Right atrium auricular region (tissue), 2 donors: ENCODE results near the gene SSR1. TPM values are rescaled to one million over a fixed set of nuclear protein-coding genes. Genes with fewer than 3 reads are reported as not detected.

Experiments used
- DNase-seq: peaks from one replicate; pipeline ENCODE4 v3.0.0-alpha.2; 2019; ENCODE audit warnings: low spot score
- H3K27ac ChIP-seq, 2 donors: fragments of 200-600 bp; sonication (generic); 1 replicate in 1 of 2; 2 replicates in 1 of 2; pipeline ENCODE4 v1.5.1; 2016 to 2019
- H3K27me3 ChIP-seq, 2 donors: fragments of 200-600 bp; sonication (generic); one replicate each; pipeline versions ENCODE4 v1.5.1 to v1.6.0; 2017 to 2019
- H3K36me3 ChIP-seq: fragments of 200-600 bp; sonication (generic); one replicate; pipeline ENCODE4 v1.5.1; 2016
- H3K4me1 ChIP-seq, 2 donors: fragments of 200-600 bp; sonication (generic); one replicate each; pipeline versions ENCODE4 v1.5.1 to v1.6.0; 2017 to 2019
- H3K4me3 ChIP-seq, 2 donors: fragments of 200-600 bp; sonication (generic); 1 replicate in 1 of 2; 2 replicates in 1 of 2; pipeline ENCODE4 v1.5.1; 2017 to 2019; ENCODE audit warnings: mild to moderate bottlenecking in 1 of 2, moderate library complexity in 1 of 2
- H3K9me3 ChIP-seq, 2 donors: fragments of 200-600 bp; sonication (generic); one replicate each; pipeline ENCODE4 v1.5.1; 2019
- total RNA-seq, 2 donors: library from RNA; depleted of rRNA; stranded (reverse); fragments of >200 nt; gene quantifications; one replicate each; pipeline ENCODE4 v1.1.0, GENCODE V29; 2016
- TF ChIP-seq, protein P1 (sequence below), 2 donors: fragments of 200-600 bp; sonication (generic); IDR thresholded peaks; one replicate each; pipeline ENCODE4 v1.5.1; 2019; ENCODE audit warnings: antibody characterized with exemption in 2 of 2

The SSR1 gene
- total RNA-seq, 2 donors from 2014 or later = 30.2 to 41.7 TPM

DNA sequence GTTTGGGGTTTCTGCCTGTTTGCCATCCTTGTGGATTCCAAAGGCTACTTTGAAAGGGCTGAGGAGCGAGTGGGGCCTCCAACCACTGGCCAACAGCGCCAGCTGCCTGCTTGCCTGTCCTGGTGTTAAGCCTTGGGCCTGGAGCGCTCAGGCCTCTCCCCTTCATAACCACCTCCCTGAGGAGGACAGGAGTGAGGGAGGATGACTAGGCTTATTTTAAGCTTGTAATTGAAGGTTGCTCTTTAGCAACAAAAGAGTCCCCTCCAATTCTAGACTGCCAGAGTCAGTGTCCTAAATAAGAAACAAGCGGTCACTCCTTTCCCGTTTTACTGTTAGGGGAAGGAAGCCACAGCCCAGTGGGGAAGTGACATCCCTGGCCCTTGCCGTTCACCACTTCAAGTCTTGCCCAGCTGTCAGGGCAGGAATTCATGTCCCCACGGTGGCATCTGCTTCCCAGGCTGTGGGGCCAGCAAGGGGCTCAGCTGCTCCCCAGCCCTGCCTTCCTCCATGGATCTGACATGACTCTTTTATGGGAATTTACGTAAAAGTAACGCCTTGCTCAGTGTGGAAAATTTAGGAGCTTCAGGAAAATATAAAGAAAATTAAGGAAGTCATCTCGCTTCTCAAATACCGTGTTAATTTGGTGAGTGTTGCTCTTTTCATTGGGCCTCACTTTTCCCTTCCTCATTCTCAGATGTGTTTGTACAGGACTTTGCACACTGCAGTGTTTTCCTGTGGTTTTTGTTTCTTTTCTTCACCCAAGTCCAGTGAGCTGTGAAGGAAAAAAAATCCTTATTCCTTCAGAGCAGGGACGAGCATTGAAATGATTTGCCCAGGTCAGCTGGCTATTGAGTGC lies 57.8 kb downstream of the SSR1 start:
- H3K36me3 ChIP-seq = peaks cover 18% of the 10 kb centered on the region
- no peak overlapping the region for H3K4me3 ChIP-seq
- peak overlapping the region; percentile 26 to 62 for H3K27ac ChIP-seq
- TF ChIP-seq, protein P1, sequence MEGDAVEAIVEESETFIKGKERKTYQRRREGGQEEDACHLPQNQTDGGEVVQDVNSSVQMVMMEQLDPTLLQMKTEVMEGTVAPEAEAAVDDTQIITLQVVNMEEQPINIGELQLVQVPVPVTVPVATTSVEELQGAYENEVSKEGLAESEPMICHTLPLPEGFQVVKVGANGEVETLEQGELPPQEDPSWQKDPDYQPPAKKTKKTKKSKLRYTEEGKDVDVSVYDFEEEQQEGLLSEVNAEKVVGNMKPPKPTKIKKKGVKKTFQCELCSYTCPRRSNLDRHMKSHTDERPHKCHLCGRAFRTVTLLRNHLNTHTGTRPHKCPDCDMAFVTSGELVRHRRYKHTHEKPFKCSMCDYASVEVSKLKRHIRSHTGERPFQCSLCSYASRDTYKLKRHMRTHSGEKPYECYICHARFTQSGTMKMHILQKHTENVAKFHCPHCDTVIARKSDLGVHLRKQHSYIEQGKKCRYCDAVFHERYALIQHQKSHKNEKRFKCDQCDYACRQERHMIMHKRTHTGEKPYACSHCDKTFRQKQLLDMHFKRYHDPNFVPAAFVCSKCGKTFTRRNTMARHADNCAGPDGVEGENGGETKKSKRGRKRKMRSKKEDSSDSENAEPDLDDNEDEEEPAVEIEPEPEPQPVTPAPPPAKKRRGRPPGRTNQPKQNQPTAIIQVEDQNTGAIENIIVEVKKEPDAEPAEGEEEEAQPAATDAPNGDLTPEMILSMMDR (IDR thresholded peaks at IDR 0.05) = no peak
- peaks cover 0 to 11% of the 10 kb centered on the region in 2 donors for H3K9me3 ChIP-seq
- H3K27me3 ChIP-seq = no peaks in the 10 kb centered on the region
- H3K4me1 ChIP-seq = peaks cover 0 to 9% of the 10 kb centered on the region in 2 donors
- DNase-seq = no peak

DNA sequence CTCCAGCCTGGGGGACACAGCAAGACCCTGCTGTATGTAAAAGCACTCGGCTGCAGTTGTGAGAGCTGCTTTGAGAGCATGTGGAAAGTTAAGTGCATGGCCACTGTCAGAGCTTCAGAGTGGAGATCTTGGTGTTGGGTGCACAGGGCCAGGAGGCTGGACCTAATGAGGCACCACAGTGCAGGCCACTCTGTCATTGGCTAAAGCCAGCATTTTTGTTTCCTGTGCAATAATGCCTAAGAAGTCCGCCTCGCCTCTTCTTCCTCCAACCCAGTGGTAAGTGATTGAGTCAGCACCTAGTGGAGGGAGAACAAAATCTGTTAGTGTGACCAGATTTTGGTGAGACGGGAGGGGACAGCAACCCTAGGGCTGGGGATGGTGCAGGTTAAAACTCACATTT lies 60.6 kb downstream of the SSR1 start:
- Histone ChIP-seq H3K4me3 (no peak overlapping the region), H3K36me3 (peaks cover 46% of the 10 kb centered on the region), H3K27me3 (no peaks in the 10 kb centered on the region), H3K9me3 (peaks cover 0 to 11% of the 10 kb centered on the region in 2 donors), H3K4me1 (peaks cover 0 to 9% of the 10 kb centered on the region in 2 donors), H3K27ac (no peak overlapping the region)
- DNase-seq = no peak
- TF ChIP-seq, protein P1 (IDR thresholded peaks at IDR 0.05) = no peak

DNA sequence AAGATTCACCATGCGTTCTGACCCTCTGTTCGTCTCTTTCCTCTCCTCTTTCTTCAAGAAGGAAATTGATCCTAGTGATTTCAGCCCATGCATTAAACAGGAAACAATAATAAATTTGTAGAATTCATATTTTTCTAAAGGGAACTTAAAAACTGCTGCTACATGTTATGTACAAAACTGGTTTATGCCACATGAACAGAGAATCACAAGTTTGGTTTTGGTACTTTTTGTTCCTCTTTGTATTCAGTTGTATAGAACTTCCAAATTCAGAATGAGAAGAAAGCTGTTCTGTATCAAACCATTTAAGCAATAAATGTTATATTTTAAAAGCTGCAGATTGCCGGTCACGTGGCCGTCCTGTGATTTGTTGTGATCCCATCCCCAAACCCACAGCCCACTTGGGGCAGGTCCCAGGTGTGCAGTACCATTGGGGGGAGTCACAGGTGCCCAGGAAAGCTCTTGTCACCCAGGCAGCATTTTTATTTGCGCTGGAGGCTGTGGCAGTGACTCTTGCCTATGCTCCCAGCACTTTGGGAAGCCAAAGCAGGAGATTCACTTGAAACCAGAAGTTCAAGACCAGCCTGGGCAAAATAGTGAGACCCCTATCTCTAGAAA lies 61.2 kb downstream of the SSR1 start:
- peaks cover 0 to 11% of the 10 kb centered on the region in 2 donors for H3K9me3 ChIP-seq
- TF ChIP-seq, protein P1 (IDR thresholded peaks at IDR 0.05) = no peak
- H3K27me3 ChIP-seq = no peaks in the 10 kb centered on the region
- H3K27ac ChIP-seq = no peak overlapping the region
- H3K4me1 ChIP-seq = peaks cover 0 to 9% of the 10 kb centered on the region in 2 donors
- H3K36me3 ChIP-seq = peaks cover 52% of the 10 kb centered on the region
- DNase-seq = no peak
- H3K4me3 ChIP-seq = no peak overlapping the region

DNA sequence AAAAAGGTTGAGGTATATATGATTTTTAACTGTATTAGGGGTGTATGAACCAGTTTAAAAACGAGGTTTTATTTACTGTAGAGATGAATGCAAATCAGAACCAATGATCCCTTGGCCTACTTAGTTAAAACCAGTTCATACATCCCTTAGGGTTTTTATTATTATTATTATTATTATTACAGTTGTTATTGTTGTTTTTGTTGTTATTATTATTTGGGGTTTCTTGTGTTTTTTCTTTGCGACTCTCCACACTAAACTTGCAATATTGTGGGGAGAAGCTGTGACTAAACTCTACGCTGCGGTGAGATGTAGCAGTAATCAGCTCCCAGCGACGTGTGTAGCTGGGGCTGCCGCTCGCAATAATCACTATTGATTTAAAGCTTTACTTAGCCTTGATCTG lies 62.2 kb downstream of the SSR1 start:
- H3K27me3 ChIP-seq = no peaks in the 10 kb centered on the region
- peaks cover 0 to 9% of the 10 kb centered on the region in 2 donors for H3K4me1 ChIP-seq
- H3K27ac ChIP-seq = no peak overlapping the region
- no peak for DNase-seq
- peaks cover 0 to 3% of the 10 kb centered on the region in 2 donors for H3K9me3 ChIP-seq
- H3K36me3 ChIP-seq = peaks cover 62% of the 10 kb centered on the region
- H3K4me3 ChIP-seq = no peak overlapping the region
- TF ChIP-seq, protein P1 (IDR thresholded peaks at IDR 0.05) = no peak

DNA sequence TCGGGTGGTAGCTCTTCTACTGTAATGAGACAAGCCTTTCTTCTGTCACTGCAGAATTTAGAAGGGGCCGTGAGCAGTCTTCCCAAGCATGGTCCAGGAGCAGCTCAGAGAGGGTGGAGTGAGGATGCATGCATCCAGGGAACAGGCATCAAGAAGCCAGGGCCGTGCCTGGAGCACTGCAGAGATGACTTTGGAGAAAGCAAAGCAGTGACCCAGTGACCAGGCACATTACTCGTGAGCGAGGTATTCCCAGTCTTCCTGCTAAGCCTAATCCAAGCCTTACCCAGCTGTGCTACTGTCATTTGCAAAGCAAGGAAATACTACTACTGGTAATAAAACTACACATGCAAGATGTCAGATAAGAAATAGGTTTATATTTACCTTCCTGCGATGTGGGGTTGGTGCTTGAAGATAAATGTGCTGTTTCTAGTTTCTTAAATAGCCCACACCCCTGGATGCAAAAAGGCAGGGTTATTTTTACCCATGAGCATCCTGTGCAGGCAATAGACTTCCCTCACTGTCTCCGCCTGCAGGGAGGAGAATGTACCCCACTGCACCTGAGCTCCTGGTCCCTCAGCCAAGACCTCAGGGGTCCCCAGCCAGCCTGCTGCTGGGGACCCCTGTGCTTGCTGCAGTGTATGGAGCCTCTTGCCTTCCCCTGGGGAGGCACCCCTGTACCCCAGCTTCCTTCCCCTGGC lies 62.9 kb downstream of the SSR1 start:
- Histone ChIP-seq H3K4me1 (peaks cover 0 to 6% of the 10 kb centered on the region in 2 donors), H3K27me3 (no peaks in the 10 kb centered on the region), H3K36me3 (peaks cover 67% of the 10 kb centered on the region), H3K27ac (no peak overlapping the region), H3K9me3 (no peaks in the 10 kb centered on the region), H3K4me3 (no peak overlapping the region)
- no peak for DNase-seq
- TF ChIP-seq, protein P1 (IDR thresholded peaks at IDR 0.05) = no peak
